ENCODE data around the gene NUMB.

- TF ChIP-seq CTCF (IDR thresholded peaks at IDR 0.05) (no peak), ZFX (IDR thresholded peaks at IDR 0.05; ENCODE audit: borderline replicate concordance) (no peak)
Measured at GRCh38 chr14:73418227-73418626, 40.1 kb downstream of the NUMB start.
